Gastroesophageal sphincter (tissue), 4 donors: ENCODE data around the gene SCYGR4. TPM values are rescaled to one million over a fixed set of nuclear protein-coding genes. Genes with fewer than 3 reads are reported as not detected.
"Not testable (repeated sequence)": the region's sequence is repeated elsewhere in the genome, so short reads cannot be mapped to it uniquely, and the experiment has no call there.

Experiments
- ATAC-seq: fragments of 150-250 bp; one replicate; pipeline ENCODE4 v1.9.1; 2016; ENCODE audit warnings: mild to moderate bottlenecking, moderate library complexity
- H3K27ac ChIP-seq, 4 donors: fragments of 200-600 bp; sonication (generic) in 3 of 4; 1 replicate in 3 of 4; 2 replicates in 1 of 4; pipeline ENCODE4 v1.5.1; 2016 to 2019
- H3K27me3 ChIP-seq: fragments of 200-600 bp; sonication (generic); one replicate; pipeline ENCODE4 v1.5.1; 2019
- H3K36me3 ChIP-seq, 2 donors: fragments of 200-600 bp; sonication (generic); one replicate each; pipeline ENCODE4 v1.5.1; 2019; ENCODE audit warnings: control low read depth in 1 of 2
- H3K4me1 ChIP-seq, 3 donors: fragments of 200-600 bp; sonication (generic); 1 replicate in 2 of 3; 2 replicates in 1 of 3; pipeline ENCODE4 v1.5.1; 2016 to 2019; ENCODE audit warnings: control low read depth in 2 of 3
- H3K4me3 ChIP-seq, 2 donors: fragments of 200-600 bp; sonication (generic); one replicate each; pipeline ENCODE4 v1.5.1; 2019; ENCODE audit warnings: mild to moderate bottlenecking in 1 of 2, moderate library complexity in 1 of 2
- H3K9me3 ChIP-seq, 3 donors: fragments of 200-600 bp; sonication (generic); one replicate each; pipeline ENCODE4 v1.5.1; 2017 to 2019; ENCODE audit warnings: control low read depth in 2 of 3
- EP300 ChIP-seq: sonication (generic); formaldehyde crosslinking; IDR thresholded peaks from one replicate; pipeline ENCODE4 v1.6.1; 2017; ENCODE audit warnings: antibody characterized with exemption, mild to moderate bottlenecking
- POLR2A ChIP-seq, 2 donors: fragments of 450-650 bp; IDR thresholded peaks; one replicate each; pipeline ENCODE4 v1.6.1; 2017; ENCODE audit warnings: antibody characterized with exemption in 2 of 2, mild to moderate bottlenecking in 2 of 2, moderate library complexity in 1 of 2
- POLR2AphosphoS5 ChIP-seq: sonication (generic); formaldehyde crosslinking; IDR thresholded peaks from one replicate; pipeline ENCODE4 v1.6.1; 2017; ENCODE audit warnings: antibody characterized with exemption
- WGBS, 2 donors: methylation state at CpG; one replicate each; pipeline ENCODE4 v1.1.5; 2018; ENCODE audit warnings: low coverage in 1 of 2; 5-methylcytosine and 5-hydroxymethylcytosine counted together
- total RNA-seq, 4 donors: library from RNA; depleted of rRNA; stranded (reverse); fragments of >200 nt; gene quantifications; one replicate each; pipeline ENCODE4 v1.1.0, GENCODE V29; 2016
- TF ChIP-seq, protein P1 (sequence below), 4 experiments: fragments of 200-600 bp in 2 of 4; fragments of 450-650 bp in 2 of 4; sonication (generic) in 1 of 4; IDR thresholded peaks; one replicate each; pipeline ENCODE4 v1.5.1; 2017 to 2019; ENCODE audit warnings: antibody characterized with exemption in 4 of 4, mild to moderate bottlenecking in 2 of 4, moderate library complexity in 2 of 4

The SCYGR4 gene
- total RNA-seq, 4 donors from 2014 or later = 0.62 TPM; not detected in 3

GRCh38 chr2:227595797-227596196 lies 21.5 kb upstream of the SCYGR4 start:
- TF ChIP-seq EP300 = no peak
- no peak for TF ChIP-seq POLR2A (IDR thresholded peaks at IDR 0.05)
- no peak for TF ChIP-seq POLR2AphosphoS5
- TF ChIP-seq, protein P1, sequence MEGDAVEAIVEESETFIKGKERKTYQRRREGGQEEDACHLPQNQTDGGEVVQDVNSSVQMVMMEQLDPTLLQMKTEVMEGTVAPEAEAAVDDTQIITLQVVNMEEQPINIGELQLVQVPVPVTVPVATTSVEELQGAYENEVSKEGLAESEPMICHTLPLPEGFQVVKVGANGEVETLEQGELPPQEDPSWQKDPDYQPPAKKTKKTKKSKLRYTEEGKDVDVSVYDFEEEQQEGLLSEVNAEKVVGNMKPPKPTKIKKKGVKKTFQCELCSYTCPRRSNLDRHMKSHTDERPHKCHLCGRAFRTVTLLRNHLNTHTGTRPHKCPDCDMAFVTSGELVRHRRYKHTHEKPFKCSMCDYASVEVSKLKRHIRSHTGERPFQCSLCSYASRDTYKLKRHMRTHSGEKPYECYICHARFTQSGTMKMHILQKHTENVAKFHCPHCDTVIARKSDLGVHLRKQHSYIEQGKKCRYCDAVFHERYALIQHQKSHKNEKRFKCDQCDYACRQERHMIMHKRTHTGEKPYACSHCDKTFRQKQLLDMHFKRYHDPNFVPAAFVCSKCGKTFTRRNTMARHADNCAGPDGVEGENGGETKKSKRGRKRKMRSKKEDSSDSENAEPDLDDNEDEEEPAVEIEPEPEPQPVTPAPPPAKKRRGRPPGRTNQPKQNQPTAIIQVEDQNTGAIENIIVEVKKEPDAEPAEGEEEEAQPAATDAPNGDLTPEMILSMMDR (IDR thresholded peaks at IDR 0.05) = no peak
- H3K4me1 ChIP-seq = no peaks in the 10 kb centered on the region
- no peak overlapping the region for H3K4me3 ChIP-seq
- ATAC-seq = no peak
- H3K9me3 ChIP-seq = no peaks in the 10 kb centered on the region
- WGBS, 2 donors = 43 to 73% methylated on average over 1 to 4 of the region's 4 CpGs
- no peak overlapping the region for H3K27ac ChIP-seq
- H3K27me3 ChIP-seq = peaks cover 29% of the 10 kb centered on the region
- no peaks in the 10 kb centered on the region for H3K36me3 ChIP-seq

DNA sequence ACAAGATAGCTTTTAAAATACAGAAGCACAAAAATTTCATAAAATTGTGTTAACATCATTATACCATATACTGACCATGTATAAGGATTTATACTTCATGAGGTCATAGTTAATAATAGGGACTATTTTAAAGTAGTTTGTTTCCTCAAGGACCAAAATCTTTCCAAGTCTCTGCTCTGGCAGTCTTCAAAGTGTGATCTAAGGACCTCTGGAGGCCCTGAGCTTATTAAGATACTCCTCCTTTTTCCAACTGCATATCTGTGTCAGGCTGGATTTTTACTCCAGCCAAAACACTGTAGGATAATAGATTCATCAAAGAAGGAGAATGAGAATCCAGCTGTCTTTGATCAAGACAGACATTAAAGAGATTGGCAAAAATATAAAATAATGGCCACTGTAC lies 20.3 kb upstream of the SCYGR4 start:
- TF ChIP-seq EP300 (no peak), POLR2AphosphoS5 (no peak), POLR2A (IDR thresholded peaks at IDR 0.05) (no peak)
- TF ChIP-seq, protein P1 (IDR thresholded peaks at IDR 0.05) = no peak
- no peaks in the 10 kb centered on the region for H3K4me1 ChIP-seq
- peaks cover 22% of the 10 kb centered on the region for H3K27me3 ChIP-seq
- H3K36me3 ChIP-seq = no peaks in the 10 kb centered on the region
- no peak overlapping the region for H3K27ac ChIP-seq
- H3K4me3 ChIP-seq = no peak overlapping the region
- ATAC-seq = no peak
- no peaks in the 10 kb centered on the region for H3K9me3 ChIP-seq

DNA sequence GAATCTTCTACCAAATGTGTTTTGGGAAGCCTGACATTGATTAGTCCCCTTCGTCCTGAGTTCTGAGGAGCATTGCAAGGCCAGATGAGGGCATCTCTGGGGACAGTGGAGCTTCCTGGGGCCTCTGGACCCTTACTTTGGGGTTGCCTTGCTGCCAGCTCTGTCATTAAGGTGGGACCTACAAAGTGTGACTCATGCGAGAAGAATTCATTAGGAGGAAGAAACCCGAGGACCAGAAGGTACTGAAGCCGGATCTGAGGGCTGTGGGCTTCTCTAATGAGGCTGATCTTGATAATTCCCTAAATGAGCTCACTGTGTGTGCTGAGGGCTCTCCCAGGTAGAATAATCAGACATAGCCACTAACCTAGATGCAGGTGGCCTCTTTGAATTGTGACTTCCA lies 19.3 kb upstream of the SCYGR4 start:
- WGBS, 2 donors = 69 to 81% methylated on average over 2 to 4 of the region's 4 CpGs
- TF ChIP-seq, protein P1 (IDR thresholded peaks at IDR 0.05) = no peak
- TF ChIP-seq EP300 (no peak), POLR2A (IDR thresholded peaks at IDR 0.05) (no peak), POLR2AphosphoS5 (no peak)
- no peak for ATAC-seq

GRCh38 chr2:227598835-227599503 lies 18.3 kb upstream of the SCYGR4 start, which contains the start of gene SCYGR2:
Gene SCYGR2 (plus strand): TSS chr2:227598893. CDS start chr2:227598893, 0 bp downstream.
- 53 to 73% methylated on average over 4 to 5 of the region's 16 CpGs for WGBS, 2 donors
- not testable (repeated sequence) for ATAC-seq, H3K4me3 ChIP-seq

More for the DNA sequence above, 19.3 kb upstream of the SCYGR4 start:
- H3K27me3 ChIP-seq = peaks cover 22% of the 10 kb centered on the region
- no peaks in the 10 kb centered on the region for H3K4me1 ChIP-seq
- H3K9me3 ChIP-seq = no peaks in the 10 kb centered on the region
- H3K4me3 ChIP-seq = no peak overlapping the region
- no peak overlapping the region for H3K27ac ChIP-seq
- no peaks in the 10 kb centered on the region for H3K36me3 ChIP-seq

DNA sequence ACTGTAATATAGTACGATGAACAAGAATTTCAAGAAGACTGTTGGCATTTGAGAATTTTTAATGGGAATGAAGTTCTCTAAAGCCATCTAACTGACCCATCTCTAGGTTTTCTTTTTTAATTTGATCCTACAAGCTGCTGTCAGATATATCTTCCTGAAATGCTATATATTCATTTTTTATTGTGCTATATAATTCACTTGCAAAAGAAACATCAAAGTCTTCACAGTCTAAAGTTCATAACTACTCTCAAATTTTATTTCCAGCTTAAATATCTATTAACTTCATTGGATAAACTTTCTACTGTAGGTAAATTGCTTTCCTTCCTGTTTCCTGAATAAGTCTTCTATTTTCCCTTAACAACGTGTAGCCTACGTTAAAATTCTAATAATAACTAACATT lies 14.9 kb upstream of the SCYGR4 start:
- Histone ChIP-seq H3K4me1 (no peaks in the 10 kb centered on the region), H3K27me3 (peaks cover 10% of the 10 kb centered on the region), H3K4me3 (no peak overlapping the region), H3K9me3 (no peaks in the 10 kb centered on the region), H3K36me3 (no peaks in the 10 kb centered on the region), H3K27ac (no peak overlapping the region)
- ATAC-seq = no peak
- 64 to 72% methylated on average over 3 of the region's 3 CpGs for WGBS, 2 donors
- no peak for TF ChIP-seq POLR2AphosphoS5

More at GRCh38 chr2:227598835-227599503, 18.3 kb upstream of the SCYGR4 start, which contains the start of gene SCYGR2:
- not testable (repeated sequence) for H3K9me3 ChIP-seq, H3K4me1 ChIP-seq, H3K36me3 ChIP-seq, H3K27ac ChIP-seq
- H3K27me3 ChIP-seq = peaks cover 22% of the 10 kb centered on the region

DNA sequence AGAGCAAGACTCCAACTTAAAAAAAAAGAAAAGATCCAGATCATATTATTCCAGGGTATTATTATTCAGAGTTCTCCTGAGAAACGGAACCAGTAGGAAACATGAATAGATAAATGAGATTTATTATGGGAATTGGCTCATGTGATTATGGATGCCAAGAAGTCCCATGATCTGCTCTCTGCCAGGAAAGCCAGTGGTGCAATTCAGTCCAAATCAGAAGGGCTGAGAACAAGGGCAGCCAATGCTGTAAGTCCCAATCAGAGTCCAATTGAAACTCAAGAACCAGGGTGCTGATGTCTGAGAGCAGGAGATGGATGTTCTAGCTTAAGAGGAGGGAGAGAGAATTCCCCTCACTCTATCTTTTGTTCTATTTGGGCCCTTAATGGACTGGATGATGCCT lies 10.8 kb upstream of the SCYGR4 start:
- no peaks in the 10 kb centered on the region for H3K4me1 ChIP-seq
- no peak for ATAC-seq

More for the DNA sequence above, 10.8 kb upstream of the SCYGR4 start:
- Histone ChIP-seq H3K4me3 (no peak overlapping the region), H3K9me3 (no peaks in the 10 kb centered on the region), H3K36me3 (no peaks in the 10 kb centered on the region), H3K27ac (no peak overlapping the region), H3K27me3 (no peaks in the 10 kb centered on the region)
- WGBS, 2 donors = 44 to 67% methylated on average over 1 of the region's 1 CpG
- TF ChIP-seq POLR2AphosphoS5 (no peak), EP300 (no peak), POLR2A (IDR thresholded peaks at IDR 0.05) (no peak)
- TF ChIP-seq, protein P1 (IDR thresholded peaks at IDR 0.05) = no peak
